Body of pancreas (tissue), 4 donors: ENCODE data around the gene FBXL2.

Experiments
- CTCF ChIP-seq, 7 experiments: fragments of 450-650 bp in 4 of 7; fragments of 200-600 bp in 3 of 7; sonication (generic) in 3 of 7; IDR thresholded peaks; one replicate each; pipeline ENCODE4 v1.5.1; 2016 to 2019; ENCODE audit warnings: antibody characterized with exemption in 7 of 7
- POLR2A ChIP-seq, 3 donors: fragments of 450-650 bp; IDR thresholded peaks; one replicate each; pipeline ENCODE4 v1.6.1; 2016; ENCODE audit warnings: antibody characterized with exemption in 3 of 3, mild to moderate bottlenecking in 2 of 3

GRCh38 chr3:33236005-33236404, 41.2 kb upstream of the FBXL2 start:
- TF ChIP-seq CTCF (IDR thresholded peaks at IDR 0.05), result no peak
- no peak for TF ChIP-seq POLR2A (IDR thresholded peaks at IDR 0.05)
